ENCODE measurements around the gene LYAR. TPM values are rescaled to one million over a fixed set of nuclear protein-coding genes. Genes with fewer than 3 reads are reported as not detected.

The LYAR gene
- total RNA-seq, 4 donors from 2014 or later = 9.9 to 26.6 (median 23.1) TPM

GRCh38 chr4:4325321-4325720, 35.4 kb upstream of the LYAR start:
- no peaks in the 10 kb centered on the region for H3K4me1 ChIP-seq
- DNase-seq (no peak), ATAC-seq (no peak)
- no peak overlapping the region for H3K27ac ChIP-seq
- intact Hi-C loops (cut with DNase I; ENCODE audit: low total_unique reads) = no loop called here
- H3K4me3 ChIP-seq = no peak overlapping the region
- in situ Hi-C loops (cut with MboI; ENCODE audit: low sequenced_read_pairs in 4 of 4) = no loop called here
- no peaks in the 10 kb centered on the region for H3K27me3 ChIP-seq
- H3K36me3 ChIP-seq = peaks cover 0 to 23% of the 10 kb centered on the region in 2 donors
- H3K9me3 ChIP-seq = no peaks in the 10 kb centered on the region
- TF ChIP-seq CTCF (IDR thresholded peaks at IDR 0.05 in 4 of 5, conservative IDR thresholded peaks at IDR 0.05 in 1 of 5) = no peak
- no peak for TF ChIP-seq POLR2A (IDR thresholded peaks at IDR 0.05)

- peaks cover 0 to 25% of the 10 kb centered on the region in 2 donors for H3K36me3 ChIP-seq
- DNase-seq (no peak), ATAC-seq (no peak)
- H3K27me3 ChIP-seq = no peaks in the 10 kb centered on the region
- intact Hi-C loops (cut with DNase I; ENCODE audit: low total_unique reads) (no loop called here), in situ Hi-C loops (cut with MboI; ENCODE audit: low sequenced_read_pairs in 4 of 4) (no loop called here)
- no peaks in the 10 kb centered on the region for H3K9me3 ChIP-seq
- no peak overlapping the region for H3K4me3 ChIP-seq
- TF ChIP-seq CTCF (IDR thresholded peaks at IDR 0.05 in 4 of 5, conservative IDR thresholded peaks at IDR 0.05 in 1 of 5) = no peak
- TF ChIP-seq POLR2A (IDR thresholded peaks at IDR 0.05) = no peak
- no peaks in the 10 kb centered on the region for H3K4me1 ChIP-seq
- no peak overlapping the region for H3K27ac ChIP-seq
Observed at GRCh38 chr4:4323705-4324534, 34.0 kb upstream of the LYAR start.

- ATAC-seq = no peak
- Histone ChIP-seq H3K27ac (no peak overlapping the region), H3K4me3 (no peak overlapping the region), H3K27me3 (no peaks in the 10 kb centered on the region), H3K36me3 (peaks cover 0 to 32% of the 10 kb centered on the region in 2 donors), H3K9me3 (no peaks in the 10 kb centered on the region), H3K4me1 (no peaks in the 10 kb centered on the region)
- TF ChIP-seq CTCF (IDR thresholded peaks at IDR 0.05 in 4 of 5, conservative IDR thresholded peaks at IDR 0.05 in 1 of 5) (no peak), POLR2A (IDR thresholded peaks at IDR 0.05) (no peak)
- in situ Hi-C loops (cut with MboI; ENCODE audit: low sequenced_read_pairs in 4 of 4) = no loop called here
- intact Hi-C loops (cut with DNase I; ENCODE audit: low total_unique reads) = no loop called here
- DNase-seq = no peak
Observed at GRCh38 chr4:4321951-4322688, 32.2 kb upstream of the LYAR start.

GRCh38 chr4:4320951-4321714, 31.2 kb upstream of the LYAR start:
- TF ChIP-seq POLR2A (IDR thresholded peaks at IDR 0.05) (no peak), CTCF (IDR thresholded peaks at IDR 0.05 in 4 of 5, conservative IDR thresholded peaks at IDR 0.05 in 1 of 5) (no peak)
- H3K36me3 ChIP-seq = peaks cover 0 to 42% of the 10 kb centered on the region in 2 donors
- H3K4me1 ChIP-seq = no peaks in the 10 kb centered on the region
- no peaks in the 10 kb centered on the region for H3K9me3 ChIP-seq
- H3K27ac ChIP-seq = no peak overlapping the region
- H3K4me3 ChIP-seq = no peak overlapping the region
- intact Hi-C loops (cut with DNase I; ENCODE audit: low total_unique reads) (no loop called here), in situ Hi-C loops (cut with MboI; ENCODE audit: low sequenced_read_pairs in 4 of 4) (no loop called here)
- no peak for DNase-seq
- no peaks in the 10 kb centered on the region for H3K27me3 ChIP-seq
- no peak for ATAC-seq

All from gastrocnemius medialis (tissue), 4 donors.